ENCODE data around the gene ZNF441. TPM values are rescaled to one million over a fixed set of nuclear protein-coding genes. Genes with fewer than 3 reads are reported as not detected.

ZNF441 gene
- total and polyA plus RNA-seq, 2 of the 4 experiments (the other 2 are of a cell fraction): 2.8 to 9.7 TPM

DNA sequence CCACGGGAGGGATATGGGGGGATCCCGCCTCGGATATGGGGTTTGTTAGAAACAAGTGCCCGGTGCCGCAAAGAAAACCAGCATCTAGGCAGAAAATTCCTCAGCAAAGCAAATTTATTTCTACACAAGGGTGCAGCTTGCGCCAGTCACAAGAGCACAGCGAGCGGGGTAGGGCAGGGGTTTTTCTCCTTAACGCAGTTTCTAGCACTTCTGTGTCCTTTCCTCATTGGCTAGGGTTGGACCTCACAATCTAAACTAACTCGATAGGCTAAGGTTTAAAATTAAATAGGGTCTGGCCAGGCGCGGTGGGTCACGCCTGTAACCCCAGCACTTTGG lies 47.9 kb downstream of the ZNF441 start:
- no peak overlapping the region for H2BK5ac ChIP-seq (ENCODE audit: low read depth, low read length, poor library complexity, severe bottlenecking)
- TF ChIP-seq SMC3 (IDR thresholded peaks at IDR 0.05; ENCODE audit: low read depth, low read length) (no peak), MAFK (IDR thresholded peaks at IDR 0.05; ENCODE audit: low read depth, low read length) (no peak), RCOR1 (IDR thresholded peaks at IDR 0.05; ENCODE audit: insufficient replicate concordance, low read length) (no peak), MXI1 (IDR thresholded peaks at IDR 0.05; ENCODE audit: borderline replicate concordance, low read depth, low read length) (no peak), RAD21 (IDR thresholded peaks at IDR 0.05; ENCODE audit: low read length) (no peak), NFE2L2 (IDR thresholded peaks at IDR 0.05; ENCODE audit: low read depth, low read length) (no peak), POLR2A (IDR thresholded peaks at IDR 0.05; ENCODE audit: low read depth, low read length) (no peak), RFX5 (IDR thresholded peaks at IDR 0.05; ENCODE audit: low read depth, low read length) (no peak), CHD1 (IDR thresholded peaks at IDR 0.05; ENCODE audit: low read depth, low read length) (no peak), BHLHE40 (IDR thresholded peaks at IDR 0.05; ENCODE audit: low read depth, low read length) (no peak), FOS (IDR thresholded peaks at IDR 0.05; ENCODE audit: low read depth, low read length) (no peak), MAZ (IDR thresholded peaks at IDR 0.05; ENCODE audit: borderline replicate concordance, low read depth, low read length) (no peak), CEBPB (IDR thresholded peaks at IDR 0.05; ENCODE audit: low read depth, low read length) (no peak)
- TF ChIP-seq, protein P1, sequence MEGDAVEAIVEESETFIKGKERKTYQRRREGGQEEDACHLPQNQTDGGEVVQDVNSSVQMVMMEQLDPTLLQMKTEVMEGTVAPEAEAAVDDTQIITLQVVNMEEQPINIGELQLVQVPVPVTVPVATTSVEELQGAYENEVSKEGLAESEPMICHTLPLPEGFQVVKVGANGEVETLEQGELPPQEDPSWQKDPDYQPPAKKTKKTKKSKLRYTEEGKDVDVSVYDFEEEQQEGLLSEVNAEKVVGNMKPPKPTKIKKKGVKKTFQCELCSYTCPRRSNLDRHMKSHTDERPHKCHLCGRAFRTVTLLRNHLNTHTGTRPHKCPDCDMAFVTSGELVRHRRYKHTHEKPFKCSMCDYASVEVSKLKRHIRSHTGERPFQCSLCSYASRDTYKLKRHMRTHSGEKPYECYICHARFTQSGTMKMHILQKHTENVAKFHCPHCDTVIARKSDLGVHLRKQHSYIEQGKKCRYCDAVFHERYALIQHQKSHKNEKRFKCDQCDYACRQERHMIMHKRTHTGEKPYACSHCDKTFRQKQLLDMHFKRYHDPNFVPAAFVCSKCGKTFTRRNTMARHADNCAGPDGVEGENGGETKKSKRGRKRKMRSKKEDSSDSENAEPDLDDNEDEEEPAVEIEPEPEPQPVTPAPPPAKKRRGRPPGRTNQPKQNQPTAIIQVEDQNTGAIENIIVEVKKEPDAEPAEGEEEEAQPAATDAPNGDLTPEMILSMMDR (conservative IDR thresholded peaks at IDR 0.05; ENCODE audit: low read depth, low read length): no peak
- TF ChIP-seq, protein P2, sequence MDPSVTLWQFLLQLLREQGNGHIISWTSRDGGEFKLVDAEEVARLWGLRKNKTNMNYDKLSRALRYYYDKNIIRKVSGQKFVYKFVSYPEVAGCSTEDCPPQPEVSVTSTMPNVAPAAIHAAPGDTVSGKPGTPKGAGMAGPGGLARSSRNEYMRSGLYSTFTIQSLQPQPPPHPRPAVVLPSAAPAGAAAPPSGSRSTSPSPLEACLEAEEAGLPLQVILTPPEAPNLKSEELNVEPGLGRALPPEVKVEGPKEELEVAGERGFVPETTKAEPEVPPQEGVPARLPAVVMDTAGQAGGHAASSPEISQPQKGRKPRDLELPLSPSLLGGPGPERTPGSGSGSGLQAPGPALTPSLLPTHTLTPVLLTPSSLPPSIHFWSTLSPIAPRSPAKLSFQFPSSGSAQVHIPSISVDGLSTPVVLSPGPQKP (IDR thresholded peaks at IDR 0.05; ENCODE audit: borderline replicate concordance, low read depth, low read length): no peak
- TF ChIP-seq, protein P3, sequence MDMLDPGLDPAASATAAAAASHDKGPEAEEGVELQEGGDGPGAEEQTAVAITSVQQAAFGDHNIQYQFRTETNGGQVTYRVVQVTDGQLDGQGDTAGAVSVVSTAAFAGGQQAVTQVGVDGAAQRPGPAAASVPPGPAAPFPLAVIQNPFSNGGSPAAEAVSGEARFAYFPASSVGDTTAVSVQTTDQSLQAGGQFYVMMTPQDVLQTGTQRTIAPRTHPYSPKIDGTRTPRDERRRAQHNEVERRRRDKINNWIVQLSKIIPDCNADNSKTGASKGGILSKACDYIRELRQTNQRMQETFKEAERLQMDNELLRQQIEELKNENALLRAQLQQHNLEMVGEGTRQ (IDR thresholded peaks at IDR 0.05; ENCODE audit: low read depth, low read length): no peak
- CTCF ChIA-PET: no interaction called here
- no peak overlapping the region for H2BK120ac ChIP-seq (ENCODE audit: low read depth, low read length)
- no peak overlapping the region for H4K5ac ChIP-seq (ENCODE audit: low read depth, low read length)
- no peak overlapping the region for H3K4ac ChIP-seq (ENCODE audit: low read depth, low read length)
- no peak overlapping the region for H4K8ac ChIP-seq (ENCODE audit: low read depth in 2 of 2, low read length in 2 of 2)
- dilution Hi-C loops (cut with HindIII; ENCODE audit: low sequenced_read_pairs, unreplicated experiment) (no loop called here), intact Hi-C loops (cut with micrococcal nuclease) (loop anchor here (1.0 to 5.0 kb wide), 2 partner anchors 48 to 142 kb away; partner anchors contain the start of gene ZNF441), in situ Hi-C loops (cut with MboI; ENCODE audit: low sequenced_read_pairs) (no loop called here)
- H3K4me3 ChIP-seq (ENCODE audit: insufficient read depth, low read depth, low read length): peak overlapping the region; percentile 86
- peak overlapping the region; percentile 60 for H2AK9ac ChIP-seq (replicated peaks; ENCODE audit: low read depth, low read length, poor library complexity)
- ATAC-seq (ENCODE audit: low read depth) (peak; percentile 8), DNase-seq (peak; percentile 29)
- no peak overlapping the region for H2BK15ac ChIP-seq (ENCODE audit: low read depth, low read length)
- H3K9ac ChIP-seq (ENCODE audit: low read depth, low read length): peak overlapping the region; percentile 90
- H3K18ac ChIP-seq (ENCODE audit: low read depth, low read length): no peak overlapping the region
- H2AK5ac ChIP-seq (ENCODE audit: low read depth, low read length): no peak overlapping the region
- peak overlapping the region; percentile 77 for H3K4me2 ChIP-seq (ENCODE audit: low read depth, low read length)
- peaks cover 4% of the 10 kb centered on the region; the same call in 1 of the 2 replicates for H3K36me3 ChIP-seq (ENCODE audit: control insufficient read depth, insufficient read depth, low read length)
- no peaks in the 10 kb centered on the region for H3K9me1 ChIP-seq (ENCODE audit: insufficient read depth, low read length)
- peak overlapping the region; percentile 60; the same call in 1 of the 2 replicates for H3K14ac ChIP-seq (replicated peaks; ENCODE audit: low read depth, low read length)
- H2BK20ac ChIP-seq (ENCODE audit: low read depth, low read length): no peak overlapping the region
- no peak overlapping the region for H3K23ac ChIP-seq (ENCODE audit: low read depth, low read length)
- no TSS peak for BruUV-seq (replicated peaks)
- no CpG with 5 or more reads among the region's 13 CpGs for WGBS, 2 experiments (ENCODE audit: extremely low coverage in 2 of 2, insufficient read length in 1 of 2)
- H3K79me1 ChIP-seq (ENCODE audit: low read depth in 1 of 2, low read length in 2 of 2): peaks cover 3 to 16% of the 10 kb centered on the region in 2 experiments; a peak in 3 of 4 replicates
- no peaks in the 10 kb centered on the region for H3K27me3 ChIP-seq (ENCODE audit: control insufficient read depth, insufficient read depth, low read length)
- H3K9me3 ChIP-seq (ENCODE audit: control insufficient read depth, insufficient read depth, low read length): peaks cover 2% of the 10 kb centered on the region; the same call in 1 of the 2 replicates
- H2AFZ ChIP-seq (replicated peaks; ENCODE audit: low read length, poor library complexity): peak overlapping the region; percentile 99
- POLR2A ChIA-PET (ENCODE audit: unreplicated experiment): no interaction called here
- no peaks in the 10 kb centered on the region for H3K4me1 ChIP-seq (ENCODE audit: control insufficient read depth, insufficient read depth, low read length)
- no peak overlapping the region for H3K56ac ChIP-seq (ENCODE audit: extremely low read depth, insufficient read depth, low read length)
- no peak overlapping the region for H4K91ac ChIP-seq (ENCODE audit: insufficient read depth, low read depth, low read length)
- H4K20me1 ChIP-seq (ENCODE audit: insufficient read depth, low read length): no peaks in the 10 kb centered on the region
- H3K27ac ChIP-seq (ENCODE audit: insufficient read depth, low read length): peak overlapping the region; percentile 89; the same call in 1 of the 2 replicates
